Measurements from ENCODE around the gene REEP6.

Gene REEP6

DNA sequence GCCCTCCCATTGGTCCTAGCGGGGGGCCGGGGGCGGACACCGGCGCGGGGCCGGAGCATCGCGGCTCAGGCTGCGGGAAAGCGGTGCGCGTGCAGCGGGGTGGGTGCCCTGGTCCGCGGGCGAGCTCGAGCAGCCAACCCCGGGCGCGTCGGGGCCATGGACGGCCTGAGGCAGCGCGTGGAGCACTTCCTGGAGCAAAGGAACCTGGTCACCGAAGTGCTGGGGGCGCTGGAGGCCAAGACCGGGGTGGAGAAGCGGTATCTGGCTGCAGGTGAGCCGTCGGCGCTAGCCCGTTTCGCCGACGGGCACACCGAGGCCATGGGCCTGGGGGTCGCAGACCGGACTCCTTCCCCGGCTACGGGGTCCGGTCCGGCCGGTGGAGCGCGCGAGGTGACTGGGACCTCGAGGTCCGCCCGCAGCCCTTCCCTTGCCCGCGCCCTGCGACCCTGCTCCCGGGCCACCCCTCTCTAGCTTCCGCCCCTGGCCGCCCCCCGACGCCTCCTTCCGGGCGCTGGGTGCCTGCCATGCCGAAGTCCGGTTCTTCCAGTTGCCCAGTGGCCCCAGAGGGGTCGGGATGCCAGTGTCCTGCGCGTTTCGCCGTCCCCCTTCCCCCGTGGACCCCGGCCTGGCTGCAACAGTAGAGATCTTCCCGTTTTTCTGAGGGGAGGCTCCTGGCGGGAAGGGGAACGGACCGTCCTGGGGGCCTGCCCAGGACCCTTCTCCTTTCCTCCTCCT lies at the start of gene REEP6:
TSS of gene REEP6 (plus strand) at position 68 of the 735 bp plus-strand sequence. CDS start at position 157, 89 bp downstream.
- no peak for DNase-seq

DNA sequence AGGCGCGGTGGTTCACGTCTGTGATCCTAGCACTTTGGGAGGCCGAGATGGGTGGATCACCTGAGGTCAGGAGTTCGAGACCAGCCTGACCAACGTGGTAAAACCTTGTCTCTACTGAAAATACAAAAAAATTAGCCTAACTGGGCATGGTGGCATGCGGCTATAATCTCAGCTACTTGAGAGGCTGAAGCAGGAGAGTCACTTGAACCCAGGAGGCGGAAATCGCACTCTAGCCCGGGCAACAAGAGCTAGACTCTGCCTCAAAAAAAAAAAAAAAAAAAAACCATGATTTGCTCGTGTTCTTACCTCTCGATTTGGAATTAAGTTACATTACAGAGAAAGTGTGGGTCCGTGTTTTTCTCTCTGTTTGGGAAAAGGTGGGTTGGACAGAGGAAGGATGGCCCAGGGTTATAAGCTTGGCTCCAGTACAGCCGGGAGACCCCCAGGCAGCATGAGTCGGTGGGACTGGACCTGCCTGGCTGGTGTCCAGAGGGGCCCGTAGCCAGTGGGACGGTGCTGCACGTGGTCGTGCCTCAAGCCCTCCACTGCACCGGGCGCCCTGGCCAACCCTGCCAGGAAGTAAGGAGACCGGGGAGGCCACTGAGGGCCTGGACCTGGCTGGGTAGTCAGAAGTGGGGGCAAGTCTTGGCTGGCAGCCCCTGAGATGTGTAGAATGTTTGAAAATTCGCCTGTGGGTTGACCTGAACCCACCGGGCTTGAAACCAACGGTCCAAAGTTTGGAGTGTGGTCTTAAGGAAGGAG lies 49.1 kb upstream of the REEP6 start:
- no peak for DNase-seq

DNA sequence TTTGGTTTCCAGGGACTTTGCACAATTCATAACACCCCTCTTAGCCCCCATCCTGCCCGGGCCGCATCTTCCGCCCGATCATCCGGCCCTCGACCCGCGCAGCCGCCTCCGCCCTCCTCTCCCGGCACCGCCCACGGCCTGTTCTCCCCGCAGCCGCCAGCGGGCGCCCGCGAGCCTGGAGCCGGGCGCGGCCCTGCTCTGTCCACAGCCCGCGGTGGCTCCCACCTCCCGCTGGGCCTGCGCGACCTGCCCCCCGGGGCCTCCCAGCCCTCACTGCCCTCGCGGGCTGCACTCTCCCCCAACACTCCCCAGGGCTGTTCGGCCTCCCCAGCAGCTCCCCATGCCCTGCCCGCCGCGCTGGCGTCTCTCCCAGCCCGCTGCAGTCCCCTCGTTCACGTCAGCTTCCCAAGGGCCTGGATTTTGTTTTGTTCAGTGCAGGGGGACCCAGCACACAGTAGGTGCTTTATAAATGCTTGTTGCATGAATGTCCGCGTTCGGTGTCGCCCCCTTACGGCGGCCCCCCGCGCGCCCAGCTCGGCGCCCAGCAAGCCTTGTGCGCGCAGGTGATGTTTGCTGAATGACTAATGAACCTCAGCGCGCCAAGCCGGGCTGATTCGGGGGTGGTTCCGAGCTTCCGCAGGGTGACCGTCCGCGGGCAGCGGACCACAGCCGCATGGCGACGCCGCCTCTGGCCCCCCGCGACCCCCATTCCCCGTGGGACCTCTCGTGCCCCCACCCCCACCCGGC lies 45.6 kb upstream of the REEP6 start:
- DNase-seq: peak; percentile 82

DNA sequence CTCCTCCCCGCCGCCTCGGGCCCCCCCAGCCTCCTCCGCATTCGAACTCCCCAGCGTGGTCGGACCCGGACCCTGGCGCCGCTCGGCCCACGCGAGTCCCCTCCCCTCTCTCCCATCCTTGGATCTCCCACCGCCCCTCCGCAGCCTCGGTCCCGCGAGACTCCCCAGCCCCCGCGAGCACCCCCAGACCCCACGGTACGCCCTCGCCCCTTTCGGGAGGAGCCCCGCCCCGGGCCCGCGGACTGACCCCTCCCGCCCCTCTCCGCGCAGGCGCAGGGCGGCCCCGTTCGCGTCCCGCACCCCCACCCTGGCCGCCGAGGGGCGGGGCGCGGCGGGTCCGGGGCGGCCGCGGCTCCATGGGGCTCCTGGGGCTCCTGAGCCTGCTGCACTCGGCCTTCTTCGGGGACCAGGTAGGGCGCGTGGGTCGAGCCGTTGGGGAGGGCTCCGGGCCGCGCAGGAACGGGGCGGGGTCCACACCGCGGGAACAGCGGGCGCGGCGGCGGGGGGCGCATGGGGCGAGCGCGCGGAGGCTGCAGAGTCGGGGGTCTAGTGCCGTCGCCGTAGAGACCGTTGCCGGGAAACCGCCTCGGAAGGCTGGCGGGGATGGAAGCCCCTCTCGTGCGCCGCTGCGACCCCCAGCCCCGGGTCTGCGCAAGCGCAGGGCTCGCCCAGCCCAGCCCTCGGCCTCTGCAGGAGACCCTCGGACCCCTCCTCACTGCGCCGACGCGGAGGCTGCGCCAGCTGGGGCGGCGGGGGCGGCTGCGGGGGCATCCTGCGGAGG lies 44.9 kb upstream of the REEP6 start:
- DNase-seq: no peak

DNA sequence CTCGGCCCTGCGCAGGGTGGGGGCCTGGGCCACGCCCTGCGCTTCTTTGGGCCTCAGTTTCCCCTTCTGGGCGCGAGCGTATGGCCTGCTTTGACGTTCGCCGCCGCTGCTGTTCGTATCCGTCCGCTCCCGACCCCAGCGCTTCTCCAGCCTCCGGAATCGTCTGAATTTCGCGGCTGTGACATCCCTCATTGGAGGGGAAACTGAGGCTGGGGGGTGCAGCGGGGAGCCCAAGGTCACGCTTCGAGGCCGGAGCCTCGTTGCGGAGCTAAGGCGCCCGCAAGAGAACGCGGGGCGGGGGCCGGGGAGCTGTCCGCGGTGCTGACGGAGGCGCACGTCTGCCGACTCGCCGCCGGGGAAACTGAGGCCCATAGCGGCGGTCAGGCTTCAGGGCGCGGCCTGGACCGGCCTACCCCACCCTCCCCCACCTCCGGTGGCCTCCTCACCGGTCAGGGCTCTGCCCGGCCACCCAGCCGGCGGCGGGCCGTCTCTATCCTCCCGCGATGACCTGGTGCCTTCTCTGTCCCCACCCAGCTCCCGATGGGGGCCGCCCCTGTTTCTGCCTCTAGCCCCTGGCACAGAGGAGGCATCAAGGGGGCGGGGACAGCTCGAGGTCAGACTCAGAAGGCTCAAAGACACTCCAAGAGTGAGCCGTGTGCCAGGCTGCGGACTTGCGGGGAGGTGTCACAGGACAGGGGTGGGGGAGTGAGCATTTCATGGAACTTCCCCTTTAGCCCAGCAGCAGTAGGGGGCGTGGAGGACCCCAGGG lies 44.1 kb upstream of the REEP6 start:
- peak; percentile 24 for DNase-seq

DNA sequence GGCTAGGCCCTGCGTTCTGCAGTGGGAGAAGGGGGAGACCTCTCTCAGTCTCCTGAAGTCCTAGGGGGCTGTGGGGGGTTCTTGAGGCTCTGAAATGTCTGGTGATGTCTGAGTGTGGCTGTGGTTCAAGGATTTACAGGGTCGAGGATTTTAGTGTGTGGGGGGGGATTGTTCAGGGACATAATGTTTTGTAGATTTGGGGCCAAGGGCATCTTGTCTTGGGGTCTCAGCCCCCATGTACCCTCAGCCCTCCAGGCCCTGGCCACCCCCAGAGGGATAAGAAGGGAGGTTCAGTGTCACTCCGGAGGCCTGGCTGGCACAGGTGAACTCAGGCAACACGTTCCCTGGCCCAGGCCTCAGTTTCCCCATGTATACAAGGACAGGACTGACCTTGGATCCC lies 43.5 kb upstream of the REEP6 start:
- DNase-seq: no peak

DNA sequence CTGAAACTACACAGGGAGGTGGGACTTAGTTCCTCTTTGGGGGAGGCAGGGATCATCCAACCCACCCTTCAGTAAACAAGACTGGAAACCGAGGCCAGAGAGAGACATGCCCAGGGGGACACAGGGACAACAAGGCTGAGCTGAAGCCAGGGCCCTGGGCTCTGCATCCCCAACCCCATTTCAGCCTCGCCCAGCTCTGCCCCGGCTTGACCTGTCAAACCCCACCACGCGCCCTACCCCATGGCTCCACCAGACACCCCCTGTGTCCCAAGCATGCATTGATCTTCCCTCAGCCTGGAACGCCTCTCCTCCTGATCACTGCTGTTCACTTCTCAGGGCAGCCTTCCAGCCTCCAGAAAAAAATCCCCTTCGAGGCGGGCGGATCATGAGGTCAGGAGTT lies 43.0 kb upstream of the REEP6 start:
- no peak for DNase-seq

DNA sequence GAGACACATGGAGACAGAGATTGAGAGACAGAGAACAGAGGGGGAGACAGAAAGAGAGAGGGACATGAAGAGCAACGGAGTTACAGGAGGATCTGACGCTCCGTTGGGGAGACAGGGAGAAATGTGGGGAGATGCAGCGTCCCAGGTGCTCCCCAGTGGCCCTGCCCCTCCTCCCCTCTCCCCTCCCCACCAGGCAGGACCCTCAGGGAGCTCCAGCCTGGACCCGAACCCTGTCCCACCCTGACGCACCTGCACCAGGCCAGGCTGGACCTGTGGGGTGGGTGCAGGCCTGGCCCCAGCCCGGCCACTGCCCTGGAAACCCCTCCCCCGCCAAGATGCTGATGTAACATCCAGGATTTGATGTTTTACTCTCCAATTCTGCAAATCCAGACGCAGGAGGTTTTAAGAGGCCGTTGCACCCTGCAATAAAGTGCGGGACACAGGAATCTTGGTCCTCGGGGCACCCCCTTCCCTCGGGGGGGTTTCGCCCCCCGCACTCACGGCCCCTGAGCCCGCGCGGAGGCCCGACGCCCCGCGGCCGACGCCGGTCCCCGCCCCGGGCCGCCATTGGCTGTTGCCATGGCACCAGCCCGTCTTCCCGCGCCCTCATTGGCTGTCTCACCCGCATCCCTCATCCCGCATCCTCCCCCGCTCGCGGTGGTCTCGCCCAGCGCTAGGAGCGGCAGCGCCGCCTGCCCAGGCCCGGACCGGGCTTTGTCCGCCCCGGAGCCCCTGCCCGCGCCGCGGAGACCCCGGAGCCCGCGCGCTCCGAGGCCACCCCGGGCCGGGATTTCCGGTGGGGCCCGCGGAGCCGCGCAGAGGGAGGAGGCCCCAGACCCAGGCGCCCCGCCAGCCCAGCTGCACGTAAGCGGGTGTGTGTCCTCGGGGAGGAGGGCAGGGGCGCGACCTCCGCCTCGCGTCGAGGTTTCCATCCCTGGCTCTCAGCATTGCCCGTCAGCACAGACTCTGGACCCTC lies 41.2 kb upstream of the REEP6 start, which contains the start of gene APC2:
TSS of gene APC2 (plus strand) at position 655 of the 976 bp plus-strand sequence. CDS start 2,881 bp downstream, outside the sequence.
- DNase-seq: peak; percentile 40

DNA sequence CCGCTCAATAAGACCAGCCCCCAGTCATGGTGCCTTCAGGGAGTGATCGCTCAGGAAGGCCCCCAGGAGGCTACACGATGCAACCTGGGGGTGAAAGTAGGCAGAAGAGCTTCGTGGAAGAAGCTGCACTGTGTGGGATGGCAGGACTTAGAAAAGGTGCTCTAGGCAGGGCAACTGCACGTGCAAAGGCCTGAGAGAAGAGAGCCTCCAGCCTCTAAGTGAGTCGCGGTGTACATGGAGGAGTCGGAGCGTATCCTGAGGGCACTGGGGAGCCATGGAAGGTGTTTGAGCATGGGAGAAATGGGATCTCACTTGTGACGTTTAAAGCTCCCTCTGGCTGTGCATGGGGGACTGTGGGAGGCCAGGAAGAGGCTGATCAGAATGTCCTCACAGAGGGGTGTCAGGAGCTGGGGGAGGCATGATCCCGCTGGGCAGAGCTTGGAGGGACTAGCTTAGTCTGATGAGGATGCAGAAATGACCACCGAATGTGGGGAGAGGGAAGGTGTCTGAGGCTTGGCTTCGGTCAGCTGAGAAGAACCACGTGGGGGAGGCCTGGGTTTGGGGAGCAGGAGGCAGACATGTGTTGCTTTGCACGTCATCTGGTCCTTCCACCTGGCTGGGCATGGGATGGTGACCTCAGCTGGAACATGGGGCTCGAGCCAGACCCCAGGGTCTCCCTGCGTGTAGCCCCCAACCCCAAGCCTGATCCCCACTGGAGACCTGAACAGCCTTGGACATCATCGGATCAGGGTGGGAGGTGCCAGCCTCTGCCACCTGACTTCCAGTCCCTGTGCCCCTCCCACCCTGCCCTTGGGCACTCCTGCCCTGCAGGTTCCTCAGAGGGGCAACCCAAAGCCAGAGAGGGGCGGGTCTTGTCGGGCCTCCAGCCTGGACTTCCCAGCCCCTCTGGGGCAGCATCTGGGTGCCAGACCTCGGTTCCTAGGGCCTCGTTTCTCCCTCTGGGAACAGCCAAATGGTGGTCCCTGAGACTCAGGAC lies 39.9 kb upstream of the REEP6 start:
- no peak for DNase-seq

DNA sequence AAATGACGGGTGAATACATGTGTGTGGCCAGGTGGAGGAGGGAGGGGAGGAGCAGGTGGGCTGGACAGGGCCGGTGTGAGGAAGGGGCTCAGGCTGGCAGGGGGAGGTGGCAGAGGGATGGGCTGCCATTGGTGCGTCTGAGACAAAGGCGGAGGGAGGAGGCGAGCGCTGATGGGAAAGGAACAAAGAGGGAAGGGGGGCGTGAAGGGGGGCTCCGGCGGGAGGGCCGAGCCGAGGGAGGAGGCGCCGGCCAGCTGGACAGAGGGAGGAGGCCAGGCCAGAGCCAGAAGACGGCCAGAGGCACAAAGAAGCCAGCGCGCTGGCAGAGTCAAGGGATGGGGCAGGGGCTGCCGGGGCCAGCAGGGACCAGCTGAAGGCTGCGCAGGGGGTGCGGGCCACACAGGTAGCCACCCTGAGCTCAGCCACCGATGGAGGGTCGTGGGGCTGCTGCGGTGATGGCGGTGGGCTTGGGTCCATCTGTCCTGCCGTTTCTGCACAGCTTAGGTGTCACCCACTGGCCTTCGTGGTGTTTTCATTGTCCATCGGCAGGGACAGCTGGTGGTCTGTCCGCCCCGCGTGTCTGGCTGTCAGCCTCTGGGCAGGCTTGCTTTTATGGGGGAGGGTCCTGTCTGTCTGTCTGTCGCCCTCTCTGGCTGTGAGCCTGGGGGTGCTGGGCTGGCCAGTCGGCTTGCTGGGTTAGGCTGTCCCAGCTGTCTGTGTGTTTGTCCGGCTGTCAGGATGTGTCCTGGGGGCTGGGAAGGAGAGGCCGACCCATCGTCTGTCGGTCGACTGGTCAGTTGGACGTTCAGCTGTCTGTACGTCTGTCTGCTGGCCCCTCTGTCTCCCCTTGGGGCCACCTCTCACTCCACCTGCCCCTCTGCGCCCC lies 38.8 kb upstream of the REEP6 start:
- no peak for DNase-seq

DNA sequence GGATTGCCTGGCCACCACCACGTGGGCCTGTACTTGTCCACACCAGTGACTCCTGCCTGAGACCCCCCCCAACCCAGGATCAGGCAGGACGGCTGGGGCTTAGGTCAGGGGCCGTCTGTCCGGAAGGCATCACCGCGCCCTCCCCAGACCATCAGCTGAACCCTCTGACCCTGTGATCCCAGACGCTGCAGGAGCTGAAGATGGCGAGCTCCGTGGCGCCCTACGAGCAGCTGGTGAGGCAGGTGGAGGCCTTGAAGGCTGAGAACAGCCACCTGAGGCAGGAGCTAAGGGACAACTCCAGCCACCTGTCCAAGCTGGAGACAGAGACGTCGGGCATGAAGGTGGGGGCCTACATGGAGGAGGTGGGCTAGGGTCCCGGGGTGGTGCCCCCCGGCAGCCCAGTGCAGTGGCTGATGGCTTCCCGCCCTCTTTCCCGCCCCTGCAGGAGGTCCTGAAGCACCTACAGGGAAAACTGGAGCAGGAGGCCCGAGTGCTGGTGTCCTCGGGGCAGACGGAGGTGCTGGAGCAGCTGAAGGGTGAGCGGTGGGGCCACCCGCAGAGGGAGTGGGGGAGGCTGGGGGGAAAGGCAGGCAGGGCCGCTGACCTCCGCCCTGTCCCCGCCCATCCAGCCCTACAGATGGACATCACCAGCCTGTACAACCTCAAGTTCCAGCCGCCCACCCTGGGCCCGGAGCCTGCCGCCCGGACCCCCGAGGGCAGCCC lies 38.0 kb upstream of the REEP6 start:
- DNase-seq: no peak

DNA sequence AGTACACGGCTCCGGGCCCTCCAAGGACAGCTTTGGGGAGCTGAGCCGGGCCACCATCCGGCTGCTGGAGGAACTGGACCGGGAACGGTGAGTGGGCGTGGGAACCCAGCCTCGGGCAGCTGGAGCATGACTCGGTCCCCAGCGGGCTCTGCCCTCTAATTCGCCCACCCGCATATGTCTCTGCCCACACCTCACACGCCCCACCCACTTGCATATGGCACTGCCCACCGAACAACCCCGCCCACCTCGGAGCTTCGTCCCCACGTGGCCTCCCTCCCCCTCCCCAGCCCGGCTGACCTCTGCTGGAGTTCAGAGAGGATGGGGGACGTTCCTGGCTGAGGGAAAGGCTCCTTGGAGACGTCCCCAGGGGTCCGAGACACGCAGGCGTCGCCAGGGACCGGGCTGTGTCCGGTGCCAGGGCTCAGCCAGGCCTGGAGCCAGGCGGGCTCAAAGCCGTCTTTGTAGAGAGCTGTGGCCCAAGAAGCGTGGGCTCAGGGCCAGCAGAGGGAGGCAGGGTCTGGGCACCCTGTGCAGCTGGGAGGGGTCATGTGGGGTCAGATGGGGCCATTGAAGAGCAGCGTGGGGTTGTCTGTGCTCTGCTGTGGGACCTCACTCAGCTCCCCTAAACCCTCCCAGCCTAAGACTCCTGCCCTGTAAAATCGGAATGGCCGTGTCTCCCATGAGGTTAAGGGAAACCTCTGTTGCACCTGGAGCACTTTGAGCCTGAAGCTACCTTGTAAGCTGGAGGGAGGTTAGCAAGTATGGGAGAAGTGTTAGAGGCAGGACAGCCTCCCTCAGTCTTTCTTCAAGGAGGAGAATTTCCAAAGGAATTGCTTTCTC lies 37.2 kb upstream of the REEP6 start:
- peak; percentile 22 for DNase-seq

DNA sequence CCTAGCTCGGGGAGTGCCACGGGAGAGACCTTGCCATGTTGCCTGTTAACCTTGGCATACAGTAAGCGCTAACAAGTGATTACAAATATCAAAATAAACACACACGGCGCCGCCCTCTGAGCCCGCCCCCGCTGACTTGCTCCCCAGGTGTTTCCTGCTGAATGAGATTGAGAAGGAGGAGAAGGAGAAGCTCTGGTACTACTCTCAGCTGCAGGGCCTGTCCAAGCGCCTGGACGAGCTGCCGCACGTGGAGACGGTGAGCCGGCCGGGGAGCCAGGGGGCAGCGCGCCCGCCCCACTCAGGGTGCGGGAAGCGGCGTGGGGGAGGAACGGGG lies 36.0 kb upstream of the REEP6 start:
- DNase-seq: no peak

DNA sequence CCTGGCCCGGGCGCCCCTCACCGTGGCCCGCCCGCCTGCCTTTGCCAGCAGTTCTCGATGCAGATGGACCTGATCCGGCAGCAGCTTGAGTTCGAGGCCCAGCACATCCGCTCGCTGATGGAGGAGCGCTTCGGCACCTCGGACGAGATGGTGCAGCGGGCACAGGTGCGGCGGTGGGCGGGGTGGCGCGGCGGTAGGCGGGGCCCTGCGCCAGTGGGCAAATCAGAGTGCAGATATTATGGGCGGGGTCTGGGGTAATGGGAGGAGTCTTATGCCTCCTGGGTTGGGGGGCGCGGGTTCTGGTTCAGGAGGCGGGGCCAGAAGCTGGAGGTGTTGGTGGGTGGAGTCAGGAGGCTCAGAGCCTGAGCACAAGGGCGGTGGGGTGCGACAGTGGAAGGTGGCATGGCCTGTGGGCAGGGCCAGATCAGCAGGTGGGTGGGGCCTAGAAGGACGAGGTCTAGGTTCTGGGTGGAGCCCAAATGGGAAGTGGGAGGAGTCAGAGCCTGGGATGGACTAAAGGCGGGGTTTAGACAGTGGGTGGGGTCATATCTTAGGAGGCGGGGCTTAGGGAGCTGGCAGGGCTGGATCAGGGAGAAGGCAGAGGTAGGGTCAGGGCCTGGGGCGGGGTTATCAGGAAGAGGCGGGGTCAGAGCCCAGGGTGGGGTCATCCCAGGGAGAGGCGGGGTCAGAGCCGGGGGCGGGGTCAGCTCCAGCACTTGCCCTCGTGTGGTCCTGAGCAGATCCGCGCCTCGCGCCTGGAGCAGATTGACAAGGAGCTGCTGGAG lies 35.5 kb upstream of the REEP6 start:
- peak; percentile 66 for DNase-seq

DNA sequence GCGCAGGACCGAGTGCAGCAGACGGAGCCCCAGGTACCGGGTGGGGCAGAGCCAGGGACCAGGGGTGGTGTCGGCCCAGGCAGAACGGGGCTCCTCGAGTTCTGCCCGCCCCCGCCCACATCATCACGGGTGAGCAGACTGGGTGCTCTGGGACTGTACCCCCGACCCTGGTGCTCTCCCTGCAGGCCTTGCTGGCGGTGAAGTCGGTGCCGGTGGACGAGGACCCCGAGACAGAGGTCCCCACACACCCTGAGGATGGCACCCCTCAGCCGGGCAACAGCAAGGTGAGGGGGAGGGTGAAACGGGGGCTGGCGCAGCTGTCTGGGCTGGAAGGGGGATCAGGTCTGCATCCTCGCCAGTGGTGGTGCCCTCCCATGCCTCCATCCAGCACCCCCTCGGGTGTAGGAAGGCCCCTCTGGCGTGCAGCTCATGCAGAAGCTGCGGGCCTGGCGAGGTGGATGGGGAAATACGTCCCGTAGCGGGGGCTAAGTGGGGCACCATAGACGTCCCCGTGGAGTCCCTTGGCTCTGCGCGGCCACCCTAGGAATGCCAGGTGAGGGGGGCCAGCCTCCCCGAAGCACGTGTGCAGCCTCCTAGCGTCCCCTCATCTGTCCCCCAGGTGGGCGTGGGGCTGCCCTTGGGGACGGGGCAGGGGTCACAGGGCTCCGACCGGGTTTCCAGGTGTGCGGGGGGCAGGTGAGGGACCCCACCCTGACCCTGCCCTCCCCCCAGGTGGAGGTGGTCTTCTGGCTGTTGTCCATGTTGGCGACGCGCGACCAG lies 34.7 kb upstream of the REEP6 start:
- no peak for DNase-seq
